ENCODE data around the gene LDLR.
"Not testable (repeated sequence)": the region's sequence is repeated elsewhere in the genome, so short reads cannot be mapped to it uniquely, and the experiment has no call there.

LDLR gene

GRCh38 chr19:11105014-11105636 is 15.9 kb downstream of the LDLR start:
- DNase-seq (ENCODE audit: low read depth, low spot score), result no peak

- DNase-seq (ENCODE audit: low read depth, low spot score), result no peak
Measured at GRCh38 chr19:11106477-11106876, 17.2 kb downstream of the LDLR start.

- no peak for DNase-seq (ENCODE audit: low read depth, low spot score)
Measured at GRCh38 chr19:11108746-11109145, 19.5 kb downstream of the LDLR start.

GRCh38 chr19:11111117-11111770 is 22.0 kb downstream of the LDLR start:
- no peak for DNase-seq (ENCODE audit: low read depth, low spot score)

GRCh38 chr19:11111771-11112144 is 22.5 kb downstream of the LDLR start:
- DNase-seq (ENCODE audit: low read depth, low spot score), result no peak

- DNase-seq (ENCODE audit: low read depth, low spot score), result no peak
Measured at GRCh38 chr19:11113140-11113708, 24.0 kb downstream of the LDLR start.

- DNase-seq (ENCODE audit: low read depth, low spot score), result no peak
Measured at GRCh38 chr19:11115042-11115441, 25.8 kb downstream of the LDLR start.

- no peak for DNase-seq (ENCODE audit: low read depth, low spot score)
Measured at GRCh38 chr19:11115895-11116446, 26.7 kb downstream of the LDLR start.

GRCh38 chr19:11116507-11116906 is 27.2 kb downstream of the LDLR start:
- DNase-seq (ENCODE audit: low read depth, low spot score), result no peak

- not testable (repeated sequence) for DNase-seq (ENCODE audit: low read depth, low spot score)
Measured at GRCh38 chr19:11121963-11122362, 32.7 kb downstream of the LDLR start.

- DNase-seq (ENCODE audit: low read depth, low spot score), result no peak
Measured at GRCh38 chr19:11123114-11123513, 33.9 kb downstream of the LDLR start.

- not testable (repeated sequence) for DNase-seq (ENCODE audit: low read depth, low spot score)
Measured at GRCh38 chr19:11124157-11124556, 34.9 kb downstream of the LDLR start.

GRCh38 chr19:11125994-11126685 is 36.9 kb downstream of the LDLR start:
- DNase-seq (ENCODE audit: low read depth, low spot score), result peak; percentile 84

GRCh38 chr19:11127905-11128304 is 38.6 kb downstream of the LDLR start:
- DNase-seq (ENCODE audit: low read depth, low spot score), result no peak

GRCh38 chr19:11130824-11131455 is 41.7 kb downstream of the LDLR start:
- DNase-seq (ENCODE audit: low read depth, low spot score), result peak; percentile 82

- no peak for DNase-seq (ENCODE audit: low read depth, low spot score)
Measured at GRCh38 chr19:11131471-11131870, 42.2 kb downstream of the LDLR start.

GRCh38 chr19:11136400-11137101 is 47.3 kb downstream of the LDLR start:
- DNase-seq (ENCODE audit: low read depth, low spot score), result no peak

- peak; percentile 94 for DNase-seq (ENCODE audit: low read depth, low spot score)
Measured at GRCh38 chr19:11137542-11138384, 48.5 kb downstream of the LDLR start.

GRCh38 chr19:11138601-11139300 is 49.5 kb downstream of the LDLR start:
- DNase-seq (ENCODE audit: low read depth, low spot score), result peak; percentile 86
